Ovary (tissue), 9 donors: Measurements from ENCODE around the gene MTCH2. TPM values are rescaled to one million over a fixed set of nuclear protein-coding genes. Genes with fewer than 3 reads are reported as not detected.
"Not testable (repeated sequence)": the region's sequence is repeated elsewhere in the genome, so short reads cannot be mapped to it uniquely, and the experiment has no call there.

ENCODE experiments used
- DNase-seq, 5 donors: peaks; one replicate each; pipeline ENCODE4 v3.0.0-alpha.2; 2019 to 2020
- H3K27ac ChIP-seq, 2 donors: fragments of 200-600 bp; one replicate each; pipeline versions ENCODE4 v1.5.1 to v1.8.0; 2019 to 2022
- H3K27me3 ChIP-seq: fragments of 200-600 bp; one replicate; pipeline ENCODE4 v1.8.0; 2022
- H3K36me3 ChIP-seq: fragments of 200-600 bp; sonication (generic); one replicate; pipeline ENCODE4 v1.5.1; 2019
- H3K4me1 ChIP-seq: one replicate; pipeline ENCODE4 v1.8.1; 2013; ENCODE audit warnings: mild to moderate bottlenecking, moderate library complexity; ENCODE audit not compliant: insufficient read depth
- H3K4me3 ChIP-seq: fragments of 200-600 bp; sonication (generic); one replicate; pipeline ENCODE4 v1.5.1; 2017
- H3K9me3 ChIP-seq, 2 donors: fragments of 200-600 bp in 1 of 2; sonication (generic) in 1 of 2; one replicate each; pipeline versions ENCODE4 v1.5.1 to v1.8.1; 2013 to 2019; ENCODE audit warnings: mild to moderate bottlenecking in 1 of 2, moderate library complexity in 1 of 2
- EP300 ChIP-seq: sonication (generic); formaldehyde crosslinking; IDR thresholded peaks from one replicate; pipeline ENCODE4 v1.6.1; 2017; ENCODE audit warnings: antibody characterized with exemption
- POLR2A ChIP-seq: fragments of 450-650 bp; IDR thresholded peaks from one replicate; pipeline ENCODE4 v1.6.1; 2017; ENCODE audit warnings: antibody characterized with exemption, mild to moderate bottlenecking, moderate library complexity
- WGBS, 3 donors: extraction: QIAGEN DNeasy Blood & Tissue Kit in 1 of 3; methylation state at CpG; one replicate each; pipeline versions ENCODE4 v1.1.5 to v1.1.7; 2013 to 2017; 5-methylcytosine and 5-hydroxymethylcytosine counted together
- intact Hi-C, 4 donors: fragments of 100-400 bp; cut with DNase I; formaldehyde crosslinking; loops; one replicate each; pipeline versions ENCODE4 v1.11.0 to v1.15.1; 2022 to 2023
- polyA plus RNA-seq, 2 donors: library from polyadenylated mRNA; stranded (reverse); fragments of 200-250 nt in 1 of 2; fragments of 350-450 nt in 1 of 2; fragmentation: Illumina TruSeq in 1 of 2; extraction: RNeasy Lipid Tissue Mini Kit (QIAGEN cat#74804) in 1 of 2; gene quantifications; one replicate each; pipeline ENCODE4 v1.2.3, GENCODE V29; 2013 to 2014
- total RNA-seq, 7 donors: library from RNA; depleted of rRNA in 2 of 7; stranded (reverse); fragments of >200 nt in 2 of 7; fragmentation: NEBNext Ultra II Directional in 3 of 7; extraction: Animal tissue kit (Norgen Biotek cat#: 25700) in 3 of 7; gene quantifications; one replicate each; pipeline versions ENCODE4 v1.1.0 to v1.2.4, GENCODE V29; 2016 to 2023
- TF ChIP-seq, protein P1 (sequence below), 3 donors: fragments of 450-650 bp in 2 of 3; fragments of 200-600 bp in 1 of 3; IDR thresholded peaks; one replicate each; pipeline versions ENCODE4 v1.5.1 to v1.8.0; 2016 to 2022; ENCODE audit warnings: antibody characterized with exemption in 3 of 3, mild to moderate bottlenecking in 1 of 3
- donor health status: DM: no; HTN: no; CAD: no; lungs with moderate emphysema.
- donor health status: DM: no; HTN: no; CAD: no.
- donor health status: Bipolar disorder and iron deficiency.
- donor health status: DM: yes; HTN: yes; CAD: no.
- donor health status: DM: no; HTN: no; CAD: no.
- donor health status: DM: yes; HTN: yes; CAD: no.

Gene MTCH2
- total and polyA plus RNA-seq, 9 donors: 13.0 to 51.2 (median 38.8) TPM

- Histone ChIP-seq H3K9me3 (no peaks in the 10 kb centered on the region), H3K4me3 (no peak overlapping the region), H3K4me1 (peaks cover 3% of the 10 kb centered on the region), H3K27ac (no peak overlapping the region), H3K36me3 (no peaks in the 10 kb centered on the region), H3K27me3 (no peaks in the 10 kb centered on the region)
- TF ChIP-seq, protein P1, sequence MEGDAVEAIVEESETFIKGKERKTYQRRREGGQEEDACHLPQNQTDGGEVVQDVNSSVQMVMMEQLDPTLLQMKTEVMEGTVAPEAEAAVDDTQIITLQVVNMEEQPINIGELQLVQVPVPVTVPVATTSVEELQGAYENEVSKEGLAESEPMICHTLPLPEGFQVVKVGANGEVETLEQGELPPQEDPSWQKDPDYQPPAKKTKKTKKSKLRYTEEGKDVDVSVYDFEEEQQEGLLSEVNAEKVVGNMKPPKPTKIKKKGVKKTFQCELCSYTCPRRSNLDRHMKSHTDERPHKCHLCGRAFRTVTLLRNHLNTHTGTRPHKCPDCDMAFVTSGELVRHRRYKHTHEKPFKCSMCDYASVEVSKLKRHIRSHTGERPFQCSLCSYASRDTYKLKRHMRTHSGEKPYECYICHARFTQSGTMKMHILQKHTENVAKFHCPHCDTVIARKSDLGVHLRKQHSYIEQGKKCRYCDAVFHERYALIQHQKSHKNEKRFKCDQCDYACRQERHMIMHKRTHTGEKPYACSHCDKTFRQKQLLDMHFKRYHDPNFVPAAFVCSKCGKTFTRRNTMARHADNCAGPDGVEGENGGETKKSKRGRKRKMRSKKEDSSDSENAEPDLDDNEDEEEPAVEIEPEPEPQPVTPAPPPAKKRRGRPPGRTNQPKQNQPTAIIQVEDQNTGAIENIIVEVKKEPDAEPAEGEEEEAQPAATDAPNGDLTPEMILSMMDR (IDR thresholded peaks at IDR 0.05): no peak
- TF ChIP-seq EP300 (no peak), POLR2A (no peak)
- 86 to 88% (median 87%) methylated on average over 6 of the region's 6 CpGs for WGBS, 3 donors
- DNase-seq: no peak
- intact Hi-C loops: loop anchor here in 2 of 4 donors (10.0 kb wide), 2 partner anchors 69 to 119 kb away; partner anchors contain the start of genes AGBL2 (in 1 of the 2) and FNBP4 (in 1 of the 2)
Measured at GRCh38 chr11:47646019-47646418, 3.7 kb upstream of the MTCH2 start.

GRCh38 chr11:47645500-47645899, 3.1 kb upstream of the MTCH2 start:
- TF ChIP-seq, protein P1 (IDR thresholded peaks at IDR 0.05): no peak
- TF ChIP-seq POLR2A: no peak
- no peak for TF ChIP-seq EP300
- no peak overlapping the region for H3K27ac ChIP-seq
- no peak overlapping the region for H3K4me3 ChIP-seq
- peaks cover 6% of the 10 kb centered on the region for H3K4me1 ChIP-seq
- intact Hi-C loops: loop anchor here in 2 of 4 donors (10.0 kb wide), 2 partner anchors 69 to 119 kb away; partner anchors contain the start of genes AGBL2 (in 1 of the 2) and FNBP4 (in 1 of the 2)
- no peaks in the 10 kb centered on the region for H3K9me3 ChIP-seq
- DNase-seq: no peak
- no peaks in the 10 kb centered on the region for H3K27me3 ChIP-seq
- no peaks in the 10 kb centered on the region for H3K36me3 ChIP-seq
- 70 to 76% (median 74%) methylated on average over 6 of the region's 6 CpGs for WGBS, 3 donors

DNA sequence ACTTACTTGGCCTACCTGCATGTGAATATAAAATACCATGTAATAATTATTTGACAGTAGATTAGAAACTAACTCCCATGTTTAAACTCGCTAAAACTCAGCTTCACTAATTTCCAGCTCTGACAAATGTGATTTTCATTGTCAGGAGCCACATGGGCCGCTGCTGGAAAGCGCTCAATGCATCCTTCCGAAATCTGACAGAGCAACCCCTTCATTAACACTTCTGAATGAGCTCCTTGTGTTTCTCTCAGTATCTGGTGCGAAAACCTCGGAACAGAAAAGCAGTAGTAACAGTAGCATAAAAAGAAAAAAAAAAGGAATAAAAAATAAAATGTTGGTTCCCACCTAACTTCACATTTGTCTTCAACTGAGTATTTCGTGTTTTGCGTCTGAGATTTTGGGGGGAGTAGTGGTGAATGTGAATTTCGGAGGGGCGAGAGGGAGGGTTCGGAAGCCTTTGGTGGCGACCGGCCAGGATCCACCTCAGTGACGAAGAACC, 710 bp downstream of the MTCH2 start:
- Histone ChIP-seq H3K36me3 (no peaks in the 10 kb centered on the region), H3K9me3 (no peaks in the 10 kb centered on the region), H3K4me1 (peaks cover 7% of the 10 kb centered on the region), H3K27me3 (no peaks in the 10 kb centered on the region), H3K27ac (peak overlapping the region; percentile 85 to 88), H3K4me3 (peak overlapping the region; percentile 63)
- DNase-seq: no peak
- intact Hi-C loops: loop anchor here in 2 of 4 donors (10.0 kb wide), 2 partner anchors 73 to 123 kb away; partner anchors contain the start of genes AGBL2 (in 1 of the 2) and FNBP4 (in 1 of the 2)
- TF ChIP-seq EP300: no peak
- TF ChIP-seq, protein P1 (IDR thresholded peaks at IDR 0.05): no peak
- no peak for TF ChIP-seq POLR2A
- WGBS, 3 donors: 5 to 8% (median 5%) methylated on average over 13 to 14 of the region's 14 CpGs

DNA sequence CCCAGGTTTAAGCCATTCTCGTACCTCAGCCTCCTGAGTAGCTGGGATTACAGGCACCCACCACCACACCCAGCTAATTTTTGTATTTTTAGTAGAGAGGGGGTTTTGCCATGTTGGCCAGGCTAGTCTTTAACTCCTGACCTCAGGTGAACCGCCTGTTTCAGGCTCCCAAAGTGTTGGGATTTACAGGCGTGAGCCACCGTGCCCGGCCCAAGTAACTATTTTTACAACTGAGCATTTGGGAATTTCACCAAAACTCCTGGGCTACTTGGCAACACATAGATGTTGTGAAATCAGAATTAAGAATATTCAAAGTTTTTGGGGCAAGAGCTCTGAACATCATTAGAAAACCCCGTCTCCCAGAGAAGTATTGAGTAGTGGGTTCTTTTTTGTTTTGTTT, 1.9 kb downstream of the MTCH2 start:
- H3K4me3 ChIP-seq: not testable (repeated sequence)
- intact Hi-C loops: loop anchor here in 2 of 4 donors (10.0 kb wide), 2 partner anchors 74 to 124 kb away; partner anchors contain the start of genes AGBL2 (in 1 of the 2) and FNBP4 (in 1 of the 2)
- WGBS, 3 donors: 46 to 60% (median 60%) methylated on average over 6 of the region's 6 CpGs

DNA sequence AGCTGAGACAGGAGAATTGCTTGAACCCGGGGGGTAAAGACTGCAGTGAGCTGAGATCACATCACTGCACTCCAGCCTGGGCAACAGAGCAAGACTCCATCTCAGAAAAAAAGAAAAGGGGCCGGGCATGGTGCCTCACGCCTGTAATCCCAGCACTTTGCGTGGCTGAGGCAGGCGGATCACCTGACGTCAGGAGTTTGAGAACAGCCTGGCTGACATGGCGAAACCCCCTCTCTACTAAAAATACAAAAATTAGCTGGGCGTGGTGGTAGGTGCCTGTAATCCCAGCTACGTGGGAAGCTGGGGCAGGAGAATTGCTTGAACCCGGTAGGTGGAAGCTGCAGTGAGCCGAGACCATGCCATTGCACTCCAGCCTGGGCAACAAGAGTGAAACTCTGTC, 6.0 kb downstream of the MTCH2 start:
- H3K36me3 ChIP-seq, H3K9me3 ChIP-seq, DNase-seq, H3K4me1 ChIP-seq, H3K27me3 ChIP-seq, H3K27ac ChIP-seq, intact Hi-C loops, H3K4me3 ChIP-seq: not testable (repeated sequence)
- WGBS, 3 donors: 92 to 97% (median 97%) methylated on average over 11 of the region's 11 CpGs

More for the DNA sequence above, 1.9 kb downstream of the MTCH2 start:
- H3K4me1 ChIP-seq, H3K9me3 ChIP-seq, H3K27me3 ChIP-seq, H3K36me3 ChIP-seq, H3K27ac ChIP-seq: not testable (repeated sequence)
- DNase-seq: peak in 1 of 5 donors; percentile 30
